ENCODE data around the gene WDR70.
"Not testable (repeated sequence)": the region's sequence is repeated elsewhere in the genome, so short reads cannot be mapped to it uniquely, and the experiment has no call there.

WDR70 gene

DNA sequence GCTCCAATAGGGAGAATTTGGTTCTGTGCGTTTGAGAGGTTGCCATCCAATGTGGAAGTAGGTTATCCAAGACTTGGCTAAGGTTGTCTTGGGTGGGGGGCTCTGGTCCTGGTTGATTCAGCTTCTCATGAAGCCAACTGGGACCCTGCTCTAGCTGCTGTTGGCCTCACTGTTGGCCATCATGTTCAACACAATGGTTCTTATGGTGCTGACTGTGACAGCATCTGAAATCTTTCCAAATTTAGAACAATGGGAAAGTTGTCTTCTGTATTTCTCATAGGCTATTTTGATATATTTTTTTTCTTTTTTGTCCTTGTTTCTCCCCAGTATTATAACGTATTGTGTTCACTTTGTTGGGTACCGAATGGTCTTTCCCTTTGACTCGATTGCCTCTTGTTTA, 388.8 kb downstream of the WDR70 start:
- DNase-seq (ENCODE audit: low spot score) = no peak

DNA sequence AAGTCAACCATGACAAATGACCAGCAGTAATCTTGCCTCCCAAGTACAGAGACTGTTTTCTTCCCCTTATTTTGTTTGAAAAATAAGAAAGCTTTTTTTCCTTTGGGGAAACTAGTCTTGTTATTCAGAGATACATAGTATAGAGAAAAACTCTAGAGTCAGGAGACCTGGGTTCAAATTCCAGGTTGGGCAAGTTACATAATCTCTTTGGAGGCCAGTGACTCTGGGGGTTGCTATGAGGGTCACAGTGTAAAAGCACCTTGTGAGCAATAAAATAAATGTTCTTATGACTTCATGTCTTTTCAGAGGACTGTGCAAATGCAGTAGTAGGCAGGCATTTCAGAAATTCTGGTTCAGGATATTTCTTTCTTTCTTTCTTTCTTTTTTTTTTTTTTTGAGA, 389.3 kb downstream of the WDR70 start:
- DNase-seq (ENCODE audit: low spot score) = no peak

DNA sequence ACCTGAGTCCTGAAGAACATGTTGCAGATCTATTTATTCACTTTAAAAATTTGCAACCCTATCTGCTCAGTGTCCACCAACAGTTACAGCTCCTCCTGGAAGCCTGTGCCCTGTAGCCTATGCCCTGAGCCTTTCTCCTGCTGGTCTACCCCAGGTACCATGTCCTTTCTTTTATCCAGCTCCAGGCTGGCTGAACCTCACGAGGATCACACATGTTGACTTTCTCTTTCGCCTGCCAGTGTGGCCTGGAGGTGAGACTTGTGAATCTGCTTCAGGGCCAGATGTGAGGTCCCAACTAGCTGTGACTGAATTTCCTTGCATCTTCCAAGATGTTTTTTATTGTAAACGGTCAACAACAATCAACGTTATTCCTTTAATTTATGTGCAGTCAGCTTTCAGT, 390.0 kb downstream of the WDR70 start:
- DNase-seq (ENCODE audit: low spot score) = no peak

DNA sequence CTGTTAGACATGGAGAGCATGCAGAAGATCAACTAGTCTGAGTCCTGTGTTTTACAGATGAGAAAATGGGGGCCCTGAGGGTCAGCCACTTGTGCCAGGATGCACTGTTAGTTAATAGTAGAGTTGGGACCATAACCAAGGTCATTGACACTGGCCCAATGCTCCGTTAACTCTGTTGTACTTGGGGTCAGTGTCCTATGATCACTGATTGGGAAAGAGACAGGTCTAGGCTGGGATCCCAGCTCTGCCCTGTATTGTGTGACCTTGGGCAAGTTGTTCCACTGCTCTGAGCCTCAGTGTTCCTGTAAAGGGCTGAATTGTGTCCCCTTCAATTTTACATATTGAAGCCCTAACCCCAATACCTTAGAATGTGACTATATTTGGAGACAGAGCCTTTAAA, 390.7 kb downstream of the WDR70 start:
- DNase-seq (ENCODE audit: low spot score) = no peak

DNA sequence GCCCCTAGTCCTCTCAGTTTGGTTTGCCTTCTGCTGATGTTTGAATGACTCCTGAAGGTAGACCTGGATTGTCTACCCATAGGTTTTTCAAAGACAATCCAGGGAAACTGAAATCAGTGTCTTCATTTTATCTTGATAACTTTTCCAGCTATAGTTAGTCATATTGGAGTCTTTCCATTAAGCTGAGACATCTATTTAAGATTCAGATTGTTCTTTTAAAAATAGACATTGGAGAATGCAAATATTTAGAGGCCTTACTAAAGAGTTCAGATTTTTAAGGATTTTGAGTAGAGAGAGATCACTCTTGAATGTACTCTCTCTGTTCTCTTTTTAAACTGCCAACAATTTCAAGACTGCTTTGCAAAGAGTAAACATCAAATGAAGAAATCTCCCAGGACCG, 391.7 kb downstream of the WDR70 start:
- no peak for DNase-seq (ENCODE audit: low spot score)

DNA sequence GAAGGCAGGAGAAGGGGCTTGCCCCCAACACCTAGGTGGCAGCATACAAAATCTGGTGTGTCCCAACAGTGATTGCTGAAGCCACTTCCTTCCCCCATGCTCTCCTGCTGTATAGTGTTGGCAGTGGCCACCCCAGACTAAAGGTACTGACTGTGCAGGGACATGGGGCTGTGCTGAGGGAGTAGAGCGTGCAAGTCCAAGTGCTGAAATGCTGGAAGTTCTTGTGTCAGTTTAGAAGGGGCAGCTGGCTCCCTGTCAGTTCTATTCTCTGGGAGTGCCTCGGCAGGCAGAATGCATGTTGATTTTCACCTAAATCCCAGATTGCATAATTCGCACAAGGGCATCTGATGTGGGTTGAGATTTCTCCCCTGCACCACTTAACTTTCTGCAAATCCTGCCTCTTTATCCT, 392.1 kb downstream of the WDR70 start:
- no peak for DNase-seq (ENCODE audit: low spot score)

DNA sequence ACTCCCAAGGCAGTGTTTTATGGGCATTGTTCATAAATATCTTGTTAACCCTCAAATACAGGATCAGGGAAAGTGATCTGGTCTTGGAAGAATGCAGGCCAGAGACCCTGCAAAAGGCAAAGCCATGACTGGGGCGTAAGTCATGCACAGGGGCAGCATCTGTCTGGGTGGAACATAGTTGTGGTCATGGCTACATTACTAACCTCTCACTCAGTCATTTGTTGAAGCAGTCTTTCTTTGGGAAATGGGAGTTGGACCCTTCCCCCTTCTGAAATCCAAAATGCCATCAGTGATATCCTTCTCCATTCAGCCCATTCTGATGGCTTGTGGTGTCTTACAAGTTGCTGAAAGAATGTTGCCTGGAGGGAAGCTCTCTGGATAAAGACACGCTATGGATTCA, 392.6 kb downstream of the WDR70 start:
- DNase-seq (ENCODE audit: low spot score) = peak; percentile 34

DNA sequence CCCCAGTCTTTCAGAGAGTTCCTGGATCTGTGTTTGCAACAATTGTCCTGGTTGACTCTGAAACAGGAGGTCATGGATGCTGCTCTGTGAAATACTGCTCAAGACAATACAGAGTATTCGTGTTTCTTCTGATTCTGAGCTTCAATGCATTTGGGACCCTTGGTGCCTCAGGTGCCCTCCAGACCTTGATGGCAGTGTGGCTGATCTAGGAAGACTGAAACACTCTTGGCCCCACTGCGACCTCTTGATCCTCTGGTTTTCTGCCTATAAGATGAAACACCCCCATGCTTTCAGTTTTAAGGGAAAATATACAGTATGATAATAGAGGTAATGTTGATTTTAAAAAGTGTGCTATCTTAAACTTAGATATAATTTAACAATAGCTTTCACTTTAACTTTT, 393.1 kb downstream of the WDR70 start:
- DNase-seq (ENCODE audit: low spot score) = no peak

DNA sequence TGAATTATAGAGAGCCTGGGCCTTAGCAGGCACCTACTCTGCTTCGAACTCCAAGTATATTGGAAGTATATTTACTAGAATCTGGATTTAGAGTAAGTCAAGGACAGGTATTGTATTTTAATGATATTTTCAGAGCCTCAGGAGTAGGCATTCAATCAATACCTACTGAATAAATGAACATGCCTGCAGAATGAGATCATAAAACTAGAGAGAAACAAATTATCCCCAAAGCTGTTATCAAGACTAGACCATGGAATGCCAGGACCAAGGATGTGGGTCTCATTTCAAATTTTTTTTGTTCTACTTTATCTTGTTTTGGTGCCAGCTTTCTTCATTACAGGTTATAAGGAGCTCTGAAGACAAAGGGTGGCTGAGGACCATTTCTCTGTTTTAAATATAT, 394.7 kb downstream of the WDR70 start:
- no peak for DNase-seq (ENCODE audit: low spot score)

DNA sequence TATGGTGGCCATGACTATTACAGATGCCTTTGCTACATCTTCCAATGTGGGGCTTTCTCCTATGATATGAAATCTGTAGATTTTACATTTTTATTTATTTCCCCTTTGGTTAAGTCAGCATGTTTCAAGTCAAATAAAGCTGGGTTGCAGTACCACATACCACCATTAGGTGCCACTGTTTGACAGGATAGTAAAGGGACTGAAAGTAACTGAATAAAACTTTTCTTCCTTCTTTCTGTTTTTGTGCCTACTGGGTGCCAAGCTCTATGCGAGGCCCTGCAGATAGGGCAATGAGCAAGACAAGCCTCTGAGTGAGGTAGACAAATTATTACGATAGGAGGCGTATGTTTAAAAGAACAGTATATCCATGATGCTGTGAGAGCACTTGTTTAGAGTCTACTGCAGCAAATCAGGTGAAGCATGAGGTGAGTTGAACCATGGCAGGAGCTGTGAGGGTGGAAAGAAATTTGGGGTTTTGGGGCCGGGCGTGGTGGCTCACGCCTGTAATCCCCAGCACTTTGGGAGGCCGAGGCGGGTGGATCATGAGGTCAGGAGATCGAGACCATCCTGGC, 395.9 kb downstream of the WDR70 start:
- no peak for DNase-seq (ENCODE audit: low spot score)

DNA sequence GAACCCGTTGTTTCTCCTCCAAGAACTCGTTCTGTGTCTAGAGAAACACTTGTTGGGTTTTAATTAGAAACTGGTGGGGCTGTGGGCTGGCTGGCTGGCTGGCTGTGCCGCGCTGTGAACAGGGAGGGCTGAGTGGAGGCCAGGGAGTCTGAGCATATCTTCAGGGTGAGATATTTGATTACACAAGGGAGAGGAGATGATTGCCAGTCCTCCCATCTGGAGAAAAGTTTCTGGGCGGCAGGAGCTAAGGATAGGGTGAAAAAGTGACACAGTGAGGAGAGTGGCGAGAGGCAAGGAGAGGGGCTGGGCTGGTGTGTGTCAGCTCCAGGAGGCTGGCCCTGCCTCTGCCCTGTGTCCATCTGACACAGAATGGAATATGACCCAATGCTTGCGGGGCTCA, 397.7 kb downstream of the WDR70 start:
- no peak for DNase-seq (ENCODE audit: low spot score)

DNA sequence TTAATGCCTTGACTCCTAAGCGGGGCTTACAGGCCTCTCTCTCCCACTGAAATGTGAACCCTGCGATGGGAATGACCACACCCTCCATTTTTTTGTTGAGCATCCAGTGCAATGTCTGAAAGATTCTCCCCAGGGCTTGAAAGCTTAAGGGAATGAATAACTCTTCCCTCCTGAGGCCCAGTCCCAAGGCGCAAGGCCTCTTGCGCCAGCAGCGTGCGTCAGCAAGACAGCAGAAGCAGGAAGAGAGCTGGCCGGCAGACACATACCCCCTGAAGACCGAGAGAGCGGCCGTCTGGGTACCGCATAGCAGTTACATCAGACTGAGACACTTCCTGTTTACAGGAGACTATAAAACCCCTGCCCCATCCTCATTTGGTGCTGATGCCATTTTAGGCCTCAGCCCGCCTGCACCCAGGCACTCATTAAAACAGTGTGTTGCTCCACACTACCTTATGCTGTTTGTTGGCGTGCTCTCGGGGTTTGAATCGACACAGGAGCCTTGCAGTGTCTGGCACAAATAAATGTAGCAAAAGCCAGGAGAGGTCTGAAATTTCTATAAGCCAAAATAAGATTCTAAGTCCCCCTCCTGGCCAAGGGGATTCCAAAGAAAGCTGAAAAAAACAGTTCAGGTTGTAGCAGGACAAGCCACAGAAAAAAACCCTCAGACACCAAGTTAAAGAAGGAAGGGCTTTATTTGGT, 398.5 kb downstream of the WDR70 start:
- no peak for DNase-seq (ENCODE audit: low spot score)

DNA sequence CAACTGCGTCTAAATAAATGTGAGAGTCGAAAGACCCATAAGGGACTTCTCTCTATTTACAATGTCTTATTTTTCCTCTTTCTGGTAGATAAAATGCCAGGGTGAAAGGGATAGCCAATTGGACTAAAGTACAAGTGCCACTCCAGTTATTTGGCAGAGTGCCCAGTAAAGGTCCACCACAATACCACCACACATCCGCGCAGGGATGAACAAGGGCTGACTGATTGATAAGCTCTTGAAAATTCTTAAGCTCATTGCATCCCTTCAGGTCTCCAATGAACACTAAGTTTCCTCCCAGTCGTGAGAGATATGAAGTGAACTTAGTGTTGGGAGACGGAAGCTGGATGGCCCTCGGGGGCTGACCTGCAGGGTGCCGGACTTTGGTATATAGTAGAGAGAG, 402.3 kb downstream of the WDR70 start:
- not testable (repeated sequence) for DNase-seq (ENCODE audit: low spot score)

DNA sequence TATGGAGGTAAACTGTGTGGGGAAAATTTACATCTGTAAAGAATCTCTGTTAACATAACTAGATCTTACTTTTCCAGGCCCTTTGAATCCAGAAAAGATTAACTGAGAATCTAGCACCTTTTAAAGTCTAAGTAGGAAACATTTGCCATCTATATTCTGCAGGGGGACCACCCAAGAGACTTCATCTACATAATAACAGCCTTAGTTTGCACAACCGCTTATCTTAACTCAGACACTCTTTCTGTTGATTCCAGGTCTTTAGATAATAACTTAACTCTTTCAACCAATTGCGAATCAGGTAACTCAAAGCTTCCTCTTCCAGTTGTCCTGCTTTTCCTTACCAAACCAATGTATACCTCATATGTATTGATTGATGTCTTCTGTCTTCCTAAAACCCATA, 407.3 kb downstream of the WDR70 start:
- no peak for DNase-seq (ENCODE audit: low spot score)

DNA sequence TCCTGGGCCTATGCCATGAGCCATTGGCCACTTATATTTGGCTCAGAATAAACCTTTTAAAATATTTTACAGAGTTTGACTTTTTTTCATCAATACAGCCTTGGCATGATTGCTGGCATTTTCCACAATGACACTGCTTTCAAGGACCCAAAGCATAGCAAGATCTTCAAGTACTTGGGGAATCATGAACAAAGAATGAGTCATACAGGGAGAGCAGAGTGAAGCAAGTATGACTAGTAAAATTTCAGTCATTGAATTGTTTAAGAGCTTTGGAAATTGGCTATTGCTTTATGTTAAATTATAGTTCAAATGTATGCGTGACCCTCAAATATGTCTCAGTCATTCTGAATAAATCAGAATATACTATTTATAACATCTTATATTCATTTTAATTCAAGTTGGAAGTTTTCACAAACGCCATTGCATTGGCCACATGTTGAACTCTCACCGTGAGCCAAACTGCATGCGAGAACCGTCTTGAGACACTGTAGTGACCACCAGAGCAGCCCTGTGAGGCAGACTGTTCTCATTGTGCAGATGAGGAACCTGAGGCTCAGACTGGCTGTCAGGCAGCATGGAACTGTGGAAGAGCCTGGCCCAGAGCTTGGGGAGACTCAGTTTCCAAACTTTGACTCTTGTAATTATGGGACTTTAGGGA, 407.9 kb downstream of the WDR70 start:
- DNase-seq (ENCODE audit: low spot score) = no peak

DNA sequence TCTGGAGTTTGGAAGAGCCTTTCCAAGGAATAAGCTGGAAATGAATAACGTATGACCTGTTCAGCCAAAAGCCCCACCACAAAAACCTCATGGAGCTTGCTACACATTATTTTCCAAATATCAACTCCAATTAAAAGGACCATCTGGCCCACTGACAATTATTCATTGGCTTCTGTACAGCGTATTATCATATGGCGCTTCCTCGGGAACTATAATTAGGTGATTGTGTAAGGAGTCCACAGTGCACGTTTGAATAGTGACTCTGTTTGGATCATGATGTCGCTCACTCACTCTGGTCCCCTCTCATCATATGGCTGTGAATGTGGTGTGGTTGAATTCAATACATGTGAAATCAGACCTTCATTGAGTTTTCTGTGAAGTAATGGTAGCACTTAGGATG, 408.6 kb downstream of the WDR70 start:
- no peak for DNase-seq (ENCODE audit: low spot score)

DNA sequence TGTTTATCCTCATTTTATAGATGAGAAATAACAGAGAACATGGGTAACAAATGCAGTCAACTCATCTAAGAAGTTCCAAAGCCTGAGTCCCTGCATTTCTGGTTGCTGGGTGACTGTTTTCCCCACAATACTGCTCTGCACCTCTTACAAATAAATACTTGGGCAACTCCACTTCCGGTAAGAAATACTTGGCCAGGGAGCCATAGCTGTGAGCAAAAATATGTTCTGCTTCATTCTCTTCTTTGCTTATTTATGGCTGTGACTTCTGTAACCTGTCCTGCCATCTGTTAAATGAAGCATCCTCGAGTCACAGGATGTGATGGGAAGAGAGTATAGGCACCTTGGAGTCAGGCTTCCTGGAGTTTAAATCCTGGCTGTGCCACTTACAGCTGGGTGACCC, 410.9 kb downstream of the WDR70 start:
- no peak for DNase-seq (ENCODE audit: low spot score)

DNA sequence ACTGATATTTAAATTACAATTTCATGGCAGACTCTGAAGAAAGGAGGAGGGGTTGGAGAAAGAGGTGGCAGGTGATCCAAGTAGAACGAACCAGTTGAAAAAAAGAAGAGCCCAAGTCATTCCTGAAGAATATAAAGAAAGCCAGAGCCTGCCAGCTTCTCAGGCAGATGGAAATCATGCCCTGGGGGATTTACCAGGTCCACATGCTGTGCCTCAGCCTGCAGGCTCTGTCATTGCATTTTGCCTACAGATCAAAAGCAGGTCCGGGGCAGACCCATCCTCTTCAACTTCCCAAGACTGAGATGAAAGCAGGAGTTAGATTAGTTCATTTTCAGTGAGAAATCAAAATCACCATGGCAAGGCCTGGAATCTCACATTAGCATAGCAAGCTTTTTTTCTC, 412.2 kb downstream of the WDR70 start:
- no peak for DNase-seq (ENCODE audit: low spot score)

DNA sequence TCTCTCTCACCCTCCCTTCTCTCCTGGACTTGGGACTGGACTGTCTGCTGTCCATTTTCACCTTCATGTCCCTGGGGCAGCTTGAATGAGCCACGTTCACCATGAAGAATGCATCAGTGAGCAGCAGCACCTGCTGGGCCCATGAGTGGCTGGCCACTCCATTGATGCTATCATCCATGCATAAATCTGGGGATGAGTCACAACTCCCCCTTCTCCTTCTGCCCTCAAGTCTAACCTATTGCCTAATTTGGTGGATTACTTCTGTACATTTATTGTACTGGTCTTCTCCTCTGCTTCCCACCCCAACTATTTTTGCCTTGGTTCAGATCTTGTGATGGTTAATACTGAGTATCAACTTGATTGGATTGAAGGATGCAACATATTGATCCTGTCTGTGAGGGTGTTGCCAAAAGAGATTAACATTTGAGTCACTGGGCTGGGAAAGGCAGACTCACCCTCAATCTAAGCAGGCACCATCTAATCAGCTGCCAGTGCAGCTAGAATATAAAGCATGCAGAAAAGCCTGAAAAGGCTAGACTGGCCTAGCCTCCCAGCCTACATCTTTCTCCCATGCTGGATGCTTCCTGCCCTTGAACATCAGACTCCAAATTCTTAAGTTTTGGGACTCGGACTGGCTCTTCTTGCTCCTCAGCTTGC, 414.0 kb downstream of the WDR70 start:
- DNase-seq (ENCODE audit: low spot score) = no peak

DNA sequence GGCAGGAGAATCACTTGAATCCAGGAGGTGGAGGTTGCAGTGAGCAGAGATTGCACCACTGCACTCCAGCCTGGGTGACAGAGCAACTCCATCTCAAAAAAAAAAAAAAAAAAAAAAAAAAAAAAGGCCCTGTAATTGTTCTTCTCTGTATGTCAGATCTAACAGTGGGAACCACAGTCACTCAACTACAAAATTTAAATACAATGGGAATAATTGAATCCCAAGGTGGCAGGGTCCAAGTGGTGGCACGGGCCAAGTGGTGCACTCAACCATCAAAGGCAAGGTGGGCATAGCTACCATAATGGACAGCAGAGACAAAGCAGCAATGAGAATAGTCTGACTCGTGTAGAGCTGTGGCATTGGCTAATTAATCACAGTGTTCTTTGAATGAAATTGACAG, 416.2 kb downstream of the WDR70 start:
- DNase-seq (ENCODE audit: low spot score) = not testable (repeated sequence)

DNA sequence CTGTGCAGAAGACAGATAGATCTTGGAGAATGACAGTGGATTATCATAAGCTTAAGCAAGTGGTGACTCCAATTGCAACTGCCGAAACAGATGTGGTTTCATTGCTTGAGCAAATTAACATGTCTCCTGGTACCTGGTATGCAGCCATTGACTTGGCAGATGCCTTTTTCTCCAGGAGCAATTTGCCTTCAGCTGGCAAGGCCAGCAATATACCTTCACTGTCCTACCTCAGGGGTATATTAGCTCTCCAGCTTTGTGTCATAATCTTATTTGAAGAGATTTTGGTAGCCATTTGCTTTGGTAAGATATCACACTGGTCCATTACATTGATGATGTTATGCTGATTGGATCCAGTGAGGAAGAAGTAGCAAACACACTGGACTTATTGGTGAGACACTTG, 417.3 kb downstream of the WDR70 start:
- not testable (repeated sequence) for DNase-seq (ENCODE audit: low spot score)

DNA sequence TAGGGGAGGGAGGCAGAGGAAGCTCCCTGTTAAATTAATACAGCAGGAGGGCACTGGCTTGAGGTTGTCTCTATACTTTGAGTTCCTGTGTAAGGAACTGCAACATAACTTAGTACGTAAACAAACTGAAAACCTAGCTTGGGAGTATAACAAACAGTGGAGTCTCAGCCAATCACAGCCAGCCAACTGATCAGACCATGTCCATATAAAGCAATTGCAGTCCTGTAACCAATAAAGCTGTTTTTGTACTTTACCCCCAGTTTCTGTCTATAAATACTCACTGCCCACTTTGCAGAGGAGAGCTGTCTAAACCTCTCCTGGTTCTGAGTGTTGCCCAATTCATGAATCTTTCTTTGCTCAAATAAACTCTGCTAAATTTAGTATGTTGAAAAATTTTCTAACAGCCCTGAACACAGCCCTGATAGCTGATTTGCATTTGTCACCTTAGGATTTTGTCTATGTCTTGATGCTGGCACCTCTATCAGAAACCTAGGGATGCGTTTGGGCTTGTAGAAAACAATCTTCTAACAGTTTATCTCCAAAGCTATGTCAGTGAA, 420.8 kb downstream of the WDR70 start:
- no peak for DNase-seq (ENCODE audit: low spot score)

DNA sequence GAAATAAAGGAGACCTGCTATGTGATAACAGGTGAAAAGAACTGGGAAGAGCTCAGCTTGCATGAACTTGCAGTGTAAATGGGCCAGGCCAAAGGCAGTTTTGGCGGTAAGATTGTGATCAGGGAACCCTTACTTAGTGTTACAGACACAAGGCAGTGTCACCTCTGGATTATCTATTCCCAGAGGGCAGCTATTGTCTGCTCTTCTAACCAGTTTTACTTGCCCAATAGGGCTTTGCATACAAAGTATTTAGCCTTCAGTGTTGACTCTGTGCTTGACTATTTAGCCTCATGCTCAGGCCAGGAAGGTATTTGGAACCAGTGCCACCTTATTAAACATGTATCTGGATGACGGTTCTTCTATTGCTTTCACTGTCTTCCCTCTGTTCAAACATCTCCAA, 422.4 kb downstream of the WDR70 start:
- DNase-seq (ENCODE audit: low spot score) = no peak

All from LoVo (cell line).